Ishikawa (cell line): ENCODE results near the gene GCNA.

Experiments
- CEBPB ChIP-seq: IDR thresholded peaks from 2 replicates; pipeline ENCODE4 v1.6.1; 2012
- CREB1 ChIP-seq: IDR thresholded peaks from 2 replicates; pipeline ENCODE4 v1.6.1; 2012; ENCODE audit warnings: low read depth
- EGR1 ChIP-seq: IDR thresholded peaks from 2 replicates; pipeline ENCODE4 v1.6.1; 2012
- EP300 ChIP-seq: IDR thresholded peaks from 2 replicates; pipeline ENCODE4 v1.6.1; 2012; ENCODE audit warnings: borderline replicate concordance
- FOXM1 ChIP-seq: IDR thresholded peaks from 2 replicates; pipeline ENCODE4 v1.6.1; 2012; ENCODE audit warnings: low read depth, borderline replicate concordance
- NFIC ChIP-seq: IDR thresholded peaks from 2 replicates; pipeline ENCODE4 v1.6.1; 2012
- RAD21 ChIP-seq: IDR thresholded peaks from 2 replicates; pipeline ENCODE4 v1.6.1; 2012; ENCODE audit warnings: low read depth
- TAF1 ChIP-seq: IDR thresholded peaks from 2 replicates; pipeline ENCODE4 v1.6.1; 2012; ENCODE audit warnings: low read depth, mild to moderate bottlenecking
- TCF12 ChIP-seq: IDR thresholded peaks from 2 replicates; pipeline ENCODE4 v1.6.1; 2012; ENCODE audit warnings: low read depth
- TEAD4 ChIP-seq: IDR thresholded peaks from 2 replicates; pipeline ENCODE4 v1.6.1; 2012
- YY1 ChIP-seq: IDR thresholded peaks from 2 replicates; pipeline ENCODE4 v1.6.1; 2012; ENCODE audit warnings: low read depth
- ZBTB7A ChIP-seq: IDR thresholded peaks from 2 replicates; pipeline ENCODE4 v1.6.1; 2012; ENCODE audit warnings: low read depth
- TF ChIP-seq, protein P1 (sequence below): IDR thresholded peaks from 2 replicates; pipeline ENCODE4 v1.6.1; 2012; ENCODE audit warnings: low read depth, mild to moderate bottlenecking
- TF ChIP-seq, protein P2 (sequence below): IDR thresholded peaks from 2 replicates; pipeline ENCODE4 v1.6.1; 2012
- TF ChIP-seq, protein P3 (sequence below): IDR thresholded peaks from 2 replicates; pipeline ENCODE4 v1.6.1; 2012

The GCNA gene, protein sequence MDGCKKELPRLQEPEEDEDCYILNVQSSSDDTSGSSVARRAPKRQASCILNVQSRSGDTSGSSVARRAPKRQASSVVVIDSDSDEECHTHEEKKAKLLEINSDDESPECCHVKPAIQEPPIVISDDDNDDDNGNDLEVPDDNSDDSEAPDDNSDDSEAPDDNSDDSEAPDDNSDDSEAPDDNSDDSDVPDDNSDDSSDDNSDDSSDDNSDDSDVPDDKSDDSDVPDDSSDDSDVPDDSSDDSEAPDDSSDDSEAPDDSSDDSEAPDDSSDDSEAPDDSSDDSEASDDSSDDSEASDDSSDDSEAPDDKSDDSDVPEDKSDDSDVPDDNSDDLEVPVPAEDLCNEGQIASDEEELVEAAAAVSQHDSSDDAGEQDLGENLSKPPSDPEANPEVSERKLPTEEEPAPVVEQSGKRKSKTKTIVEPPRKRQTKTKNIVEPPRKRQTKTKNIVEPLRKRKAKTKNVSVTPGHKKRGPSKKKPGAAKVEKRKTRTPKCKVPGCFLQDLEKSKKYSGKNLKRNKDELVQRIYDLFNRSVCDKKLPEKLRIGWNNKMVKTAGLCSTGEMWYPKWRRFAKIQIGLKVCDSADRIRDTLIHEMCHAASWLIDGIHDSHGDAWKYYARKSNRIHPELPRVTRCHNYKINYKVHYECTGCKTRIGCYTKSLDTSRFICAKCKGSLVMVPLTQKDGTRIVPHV

DNA sequence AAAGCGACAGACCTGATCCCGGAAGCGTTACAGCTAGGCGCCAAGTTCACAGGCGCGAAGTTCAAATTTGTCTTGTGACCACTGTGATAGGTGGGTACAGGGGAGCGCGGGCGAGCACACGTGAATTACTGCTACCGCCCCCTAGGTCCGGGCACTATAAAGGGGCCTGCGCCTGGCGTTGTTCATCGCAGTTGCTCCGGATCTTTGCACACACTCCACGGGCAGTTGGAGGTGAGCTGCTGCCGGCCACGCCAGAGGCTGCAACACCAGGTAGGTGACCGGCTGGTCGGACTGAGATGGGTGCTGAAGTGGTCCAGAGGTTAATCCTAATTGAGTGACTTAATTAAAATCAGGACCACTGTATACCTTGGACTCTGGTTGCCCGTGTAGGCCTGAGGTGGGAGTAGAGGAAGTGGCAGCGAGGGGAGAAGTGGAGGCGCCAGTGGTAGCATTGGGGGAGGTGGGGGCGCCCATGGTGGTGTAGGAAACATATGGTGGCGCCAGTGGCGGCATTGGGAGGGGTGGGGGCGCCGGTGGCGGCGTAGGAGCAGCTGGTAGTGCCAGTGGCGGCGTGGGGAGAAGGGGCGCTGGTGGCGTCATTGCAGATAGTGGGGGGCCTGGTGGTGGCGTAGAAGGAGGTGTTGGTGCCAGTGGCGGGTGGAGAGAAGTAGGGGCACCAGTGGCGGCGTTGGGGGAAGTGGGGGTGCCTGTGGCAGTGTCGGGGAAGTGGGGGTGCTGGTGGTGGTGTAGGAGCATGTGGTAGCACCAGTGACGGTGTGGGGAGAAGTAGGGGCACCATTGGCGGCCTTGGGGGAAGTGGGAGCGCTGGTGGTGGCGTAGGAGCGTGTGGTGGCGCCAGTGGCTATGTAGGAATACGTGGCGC is at the start of gene GCNA:
TSS of gene GCNA (plus strand) at position 185 of the 883 bp plus-strand sequence. CDS start 2,385 bp downstream, outside the sequence.
- TF ChIP-seq CEBPB, result no peak
- no peak for TF ChIP-seq YY1
- TF ChIP-seq TCF12, result no peak
- TF ChIP-seq TEAD4, result no peak
- TF ChIP-seq CREB1, result no peak

DNA sequence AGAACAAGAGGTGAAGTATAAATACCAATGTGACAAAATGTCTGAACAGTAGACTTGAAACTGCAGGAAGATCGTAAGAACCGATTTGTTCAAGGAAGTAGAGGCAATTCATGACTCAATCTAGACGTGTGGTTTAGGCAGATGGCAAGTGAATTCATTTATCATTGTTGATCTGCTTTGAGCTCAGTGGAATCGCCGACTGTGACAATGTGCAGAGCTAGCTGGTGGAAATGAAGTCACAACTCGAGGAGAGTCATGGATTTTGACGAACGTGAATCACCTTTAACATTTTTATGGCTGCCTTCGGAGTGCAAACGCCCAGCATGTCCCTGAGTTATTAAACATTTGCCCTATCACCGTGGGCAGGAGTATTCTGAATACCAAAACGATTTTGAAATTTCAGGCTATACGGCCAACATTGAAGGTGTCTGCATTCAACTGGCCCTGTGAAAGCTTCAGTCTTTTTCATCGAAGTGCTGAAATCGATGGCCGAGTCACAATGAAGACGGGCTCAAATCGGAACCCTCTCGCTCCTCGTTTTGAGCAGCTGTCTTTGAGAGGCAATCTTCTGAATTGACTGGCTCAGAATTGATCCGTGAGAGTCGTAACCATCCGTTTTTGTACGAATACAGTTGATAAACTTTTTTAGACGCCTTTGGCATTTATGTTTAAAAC is 46.0 kb upstream of the GCNA start:
- no peak for TF ChIP-seq EGR1
- no peak for TF ChIP-seq CEBPB
- no peak for TF ChIP-seq EP300
- TF ChIP-seq RAD21, result no peak
- TF ChIP-seq CREB1, result no peak
- TF ChIP-seq, protein P1, sequence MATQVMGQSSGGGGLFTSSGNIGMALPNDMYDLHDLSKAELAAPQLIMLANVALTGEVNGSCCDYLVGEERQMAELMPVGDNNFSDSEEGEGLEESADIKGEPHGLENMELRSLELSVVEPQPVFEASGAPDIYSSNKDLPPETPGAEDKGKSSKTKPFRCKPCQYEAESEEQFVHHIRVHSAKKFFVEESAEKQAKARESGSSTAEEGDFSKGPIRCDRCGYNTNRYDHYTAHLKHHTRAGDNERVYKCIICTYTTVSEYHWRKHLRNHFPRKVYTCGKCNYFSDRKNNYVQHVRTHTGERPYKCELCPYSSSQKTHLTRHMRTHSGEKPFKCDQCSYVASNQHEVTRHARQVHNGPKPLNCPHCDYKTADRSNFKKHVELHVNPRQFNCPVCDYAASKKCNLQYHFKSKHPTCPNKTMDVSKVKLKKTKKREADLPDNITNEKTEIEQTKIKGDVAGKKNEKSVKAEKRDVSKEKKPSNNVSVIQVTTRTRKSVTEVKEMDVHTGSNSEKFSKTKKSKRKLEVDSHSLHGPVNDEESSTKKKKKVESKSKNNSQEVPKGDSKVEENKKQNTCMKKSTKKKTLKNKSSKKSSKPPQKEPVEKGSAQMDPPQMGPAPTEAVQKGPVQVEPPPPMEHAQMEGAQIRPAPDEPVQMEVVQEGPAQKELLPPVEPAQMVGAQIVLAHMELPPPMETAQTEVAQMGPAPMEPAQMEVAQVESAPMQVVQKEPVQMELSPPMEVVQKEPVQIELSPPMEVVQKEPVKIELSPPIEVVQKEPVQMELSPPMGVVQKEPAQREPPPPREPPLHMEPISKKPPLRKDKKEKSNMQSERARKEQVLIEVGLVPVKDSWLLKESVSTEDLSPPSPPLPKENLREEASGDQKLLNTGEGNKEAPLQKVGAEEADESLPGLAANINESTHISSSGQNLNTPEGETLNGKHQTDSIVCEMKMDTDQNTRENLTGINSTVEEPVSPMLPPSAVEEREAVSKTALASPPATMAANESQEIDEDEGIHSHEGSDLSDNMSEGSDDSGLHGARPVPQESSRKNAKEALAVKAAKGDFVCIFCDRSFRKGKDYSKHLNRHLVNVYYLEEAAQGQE, result no peak
- TF ChIP-seq FOXM1, result no peak
- no peak for TF ChIP-seq TAF1
- no peak for TF ChIP-seq NFIC
- no peak for TF ChIP-seq YY1
- no peak for TF ChIP-seq TEAD4

DNA sequence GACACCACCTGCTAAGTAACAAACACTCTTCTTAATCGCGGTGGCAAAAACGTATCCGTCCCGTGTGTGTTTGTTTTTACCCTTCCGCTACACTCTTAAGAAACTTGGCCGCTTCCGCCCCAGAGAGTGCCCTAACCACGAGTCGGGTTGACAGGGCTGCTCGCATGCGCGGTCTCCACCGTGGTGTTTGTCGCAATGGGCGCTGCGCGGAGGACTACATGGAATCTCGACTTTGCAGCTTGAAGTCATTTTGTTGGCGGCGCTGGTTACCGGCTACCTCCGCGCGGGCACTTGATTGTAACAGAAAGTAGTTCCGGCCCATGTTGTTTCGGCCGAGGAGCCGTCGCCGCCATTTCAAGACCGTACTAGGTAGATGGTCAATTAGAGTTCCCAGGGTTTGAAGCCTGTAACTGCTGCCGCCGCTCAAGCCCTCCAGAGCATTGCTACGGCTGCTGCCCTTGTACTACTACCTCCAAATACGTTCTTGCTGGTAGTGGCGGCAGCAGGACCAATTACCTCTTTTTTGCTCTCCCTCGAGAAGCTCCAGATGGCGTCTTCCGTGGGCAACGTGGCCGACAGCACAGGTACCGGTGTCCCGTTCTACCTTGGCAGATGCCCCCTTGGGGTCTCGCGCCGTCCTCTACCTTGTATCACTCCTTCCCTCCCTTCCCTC is 45.3 kb upstream of the GCNA start, which contains the start of gene OGT:
TSS of gene OGT (plus strand) at position 352 of the 673 bp plus-strand sequence. CDS start at position 548, 196 bp downstream.
- TF ChIP-seq TAF1 (peak; percentile 85), TCF12 (0 out of 2 replicates have a peak, but pooled peaks have one; percentile 51), FOXM1 (0 out of 2 replicates have a peak, but pooled peaks have one; percentile 25), TEAD4 (peak; percentile 72; the same call in 1 of the 2 replicates), CREB1 (no peak), NFIC (peak; percentile 21; the same call in 1 of the 2 replicates), YY1 (peak; percentile 91), ZBTB7A (no peak), CEBPB (peak; percentile 56; the same call in 1 of the 2 replicates), RAD21 (no peak), EGR1 (peak; percentile 13; the same call in 1 of the 2 replicates), EP300 (peak; percentile 37; the same call in 1 of the 2 replicates)
- TF ChIP-seq, protein P2, sequence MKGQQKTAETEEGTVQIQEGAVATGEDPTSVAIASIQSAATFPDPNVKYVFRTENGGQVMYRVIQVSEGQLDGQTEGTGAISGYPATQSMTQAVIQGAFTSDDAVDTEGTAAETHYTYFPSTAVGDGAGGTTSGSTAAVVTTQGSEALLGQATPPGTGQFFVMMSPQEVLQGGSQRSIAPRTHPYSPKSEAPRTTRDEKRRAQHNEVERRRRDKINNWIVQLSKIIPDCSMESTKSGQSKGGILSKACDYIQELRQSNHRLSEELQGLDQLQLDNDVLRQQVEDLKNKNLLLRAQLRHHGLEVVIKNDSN, result no peak
- TF ChIP-seq, protein P1, result no peak
- TF ChIP-seq, protein P3, sequence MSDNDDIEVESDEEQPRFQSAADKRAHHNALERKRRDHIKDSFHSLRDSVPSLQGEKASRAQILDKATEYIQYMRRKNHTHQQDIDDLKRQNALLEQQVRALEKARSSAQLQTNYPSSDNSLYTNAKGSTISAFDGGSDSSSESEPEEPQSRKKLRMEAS, result peak; percentile 85

DNA sequence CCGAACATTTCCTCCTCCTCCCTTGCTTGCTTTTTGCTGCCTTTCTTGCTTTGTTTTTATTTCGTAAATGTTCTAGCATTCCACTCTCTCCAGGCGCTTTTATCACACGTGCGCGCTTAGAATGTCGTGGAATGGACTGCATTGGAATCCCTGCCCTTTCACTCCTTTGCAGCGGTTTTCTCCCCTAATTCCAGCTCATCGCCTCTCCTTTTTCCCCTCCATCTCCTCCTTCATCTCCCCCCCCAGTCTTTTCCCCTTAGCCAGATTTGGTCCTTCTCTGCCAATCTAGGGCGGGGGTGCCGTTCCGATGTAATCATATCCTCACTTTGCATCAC is 44.8 kb upstream of the GCNA start:
- TF ChIP-seq TAF1 (no peak), NFIC (no peak), RAD21 (no peak)
- TF ChIP-seq, protein P3, result no peak
